ENCODE results near the gene DHRS3. TPM values are rescaled to one million over a fixed set of nuclear protein-coding genes. Genes with fewer than 3 reads are reported as not detected.

DHRS3 gene
- total and polyA plus RNA-seq, 2 donors (not counting 1 experiment from before 2014, with no cell fraction given), result 8.4 to 36.8 TPM

DNA sequence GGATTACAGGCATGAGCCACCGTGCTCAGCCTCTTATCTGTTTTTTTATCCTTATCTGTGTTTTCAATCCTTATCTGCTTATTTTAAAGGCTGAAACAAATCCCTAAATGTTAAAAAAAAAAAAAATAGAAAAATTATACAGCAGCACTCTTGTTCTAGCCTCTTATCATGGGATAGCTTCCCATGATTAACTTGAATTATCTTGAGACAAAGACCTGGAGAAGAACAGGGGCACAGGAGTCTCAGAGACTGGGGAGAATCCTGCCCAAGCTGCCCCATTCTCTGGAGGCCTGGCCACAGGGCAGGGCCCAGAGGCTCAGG, 86.9 kb downstream of the DHRS3 start:
- H3K27ac ChIP-seq (ENCODE audit: insufficient read depth, low read length), result no peak overlapping the region
- H3K4me1 ChIP-seq (ENCODE audit: control insufficient read depth, extremely low read depth, insufficient read depth, low read length), result peaks cover 4% of the 10 kb centered on the region
- no peaks in the 10 kb centered on the region for H4K20me1 ChIP-seq (ENCODE audit: control insufficient read depth, extremely low read depth, insufficient read depth, low read length)
- H3K27me3 ChIP-seq (ENCODE audit: control insufficient read depth, insufficient read depth, low read length), result no peaks in the 10 kb centered on the region
- no peak overlapping the region for H2AFZ ChIP-seq (ENCODE audit: low read length)
- H3K4me3 ChIP-seq (replicated peaks in 1 of 4; ENCODE audit: control extremely low read depth in 1 of 4, insufficient read depth in 1 of 4, low read depth in 3 of 4, low read length in 4 of 4), result no peak overlapping the region
- no peak overlapping the region for H3K9ac ChIP-seq (ENCODE audit: insufficient read depth, low read length)
- H3K4me2 ChIP-seq (ENCODE audit: extremely low read depth, insufficient read depth, low read length), result no peak overlapping the region
- H3K9me3 ChIP-seq (ENCODE audit: control insufficient read depth, insufficient read depth, low read depth, low read length), result no peaks in the 10 kb centered on the region
- no peaks in the 10 kb centered on the region for H3K36me3 ChIP-seq (ENCODE audit: control insufficient read depth, insufficient read depth, low read length)
- no peaks in the 10 kb centered on the region for H3K79me2 ChIP-seq (ENCODE audit: control insufficient read depth, insufficient read depth, low read length)
- no peak for TF ChIP-seq EZH2 (IDR thresholded peaks at IDR 0.05; ENCODE audit: low read length, missing control alignments)
- TF ChIP-seq, protein P1, sequence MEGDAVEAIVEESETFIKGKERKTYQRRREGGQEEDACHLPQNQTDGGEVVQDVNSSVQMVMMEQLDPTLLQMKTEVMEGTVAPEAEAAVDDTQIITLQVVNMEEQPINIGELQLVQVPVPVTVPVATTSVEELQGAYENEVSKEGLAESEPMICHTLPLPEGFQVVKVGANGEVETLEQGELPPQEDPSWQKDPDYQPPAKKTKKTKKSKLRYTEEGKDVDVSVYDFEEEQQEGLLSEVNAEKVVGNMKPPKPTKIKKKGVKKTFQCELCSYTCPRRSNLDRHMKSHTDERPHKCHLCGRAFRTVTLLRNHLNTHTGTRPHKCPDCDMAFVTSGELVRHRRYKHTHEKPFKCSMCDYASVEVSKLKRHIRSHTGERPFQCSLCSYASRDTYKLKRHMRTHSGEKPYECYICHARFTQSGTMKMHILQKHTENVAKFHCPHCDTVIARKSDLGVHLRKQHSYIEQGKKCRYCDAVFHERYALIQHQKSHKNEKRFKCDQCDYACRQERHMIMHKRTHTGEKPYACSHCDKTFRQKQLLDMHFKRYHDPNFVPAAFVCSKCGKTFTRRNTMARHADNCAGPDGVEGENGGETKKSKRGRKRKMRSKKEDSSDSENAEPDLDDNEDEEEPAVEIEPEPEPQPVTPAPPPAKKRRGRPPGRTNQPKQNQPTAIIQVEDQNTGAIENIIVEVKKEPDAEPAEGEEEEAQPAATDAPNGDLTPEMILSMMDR (conservative IDR thresholded peaks at IDR 0.05 in 1 of 2, IDR thresholded peaks at IDR 0.05 in 1 of 2; ENCODE audit: low read depth in 1 of 2, low read length in 2 of 2), result no peak
- no peak for DNase-seq (ENCODE audit: low read depth in 2 of 2)

DNA sequence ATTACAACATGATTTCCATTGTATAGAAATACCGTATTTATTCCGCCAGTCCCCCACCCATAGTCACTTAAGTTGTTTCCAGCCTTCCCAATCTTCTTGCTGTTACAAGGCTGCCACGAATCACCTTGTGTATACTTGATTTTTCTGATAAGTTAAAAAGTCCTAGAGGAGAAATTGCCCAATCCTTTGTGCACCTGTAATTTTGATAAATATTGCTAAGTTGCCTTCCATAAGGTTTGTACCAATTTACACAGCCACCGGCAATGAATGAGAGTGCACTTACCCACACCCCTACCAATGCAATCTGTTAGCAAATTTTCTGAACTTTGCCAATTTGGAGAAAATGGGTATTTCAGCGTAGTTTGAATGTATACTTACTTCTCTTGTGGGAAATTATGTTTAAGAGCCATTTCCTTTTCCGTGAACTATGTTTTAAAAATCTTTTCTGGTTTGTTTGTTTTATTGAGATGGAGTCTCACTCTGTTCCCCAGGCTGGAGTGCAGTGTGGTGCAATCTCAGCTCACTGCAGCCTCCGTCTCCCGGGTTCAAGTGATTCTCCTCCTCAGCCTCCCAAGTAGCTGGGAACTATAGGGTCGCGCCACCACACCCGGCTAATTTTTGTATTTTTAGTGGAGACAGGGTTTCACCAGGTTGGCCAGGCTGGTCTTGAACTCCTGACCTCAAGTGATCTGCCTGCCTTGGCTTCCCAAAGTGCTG, 87.4 kb downstream of the DHRS3 start:
- no peak overlapping the region for H2AFZ ChIP-seq (ENCODE audit: low read length)
- H3K4me2 ChIP-seq (ENCODE audit: extremely low read depth, insufficient read depth, low read length), result no peak overlapping the region
- no peaks in the 10 kb centered on the region for H3K79me2 ChIP-seq (ENCODE audit: control insufficient read depth, insufficient read depth, low read length)
- no peaks in the 10 kb centered on the region for H3K27me3 ChIP-seq (ENCODE audit: control insufficient read depth, insufficient read depth, low read length)
- H3K36me3 ChIP-seq (ENCODE audit: control insufficient read depth, insufficient read depth, low read length), result no peaks in the 10 kb centered on the region
- peaks cover 4% of the 10 kb centered on the region for H3K4me1 ChIP-seq (ENCODE audit: control insufficient read depth, extremely low read depth, insufficient read depth, low read length)
- TF ChIP-seq EZH2 (IDR thresholded peaks at IDR 0.05; ENCODE audit: low read length, missing control alignments), result no peak
- TF ChIP-seq, protein P1 (conservative IDR thresholded peaks at IDR 0.05 in 1 of 2, IDR thresholded peaks at IDR 0.05 in 1 of 2; ENCODE audit: low read depth in 1 of 2, low read length in 2 of 2), result no peak
- H4K20me1 ChIP-seq (ENCODE audit: control insufficient read depth, extremely low read depth, insufficient read depth, low read length), result no peaks in the 10 kb centered on the region
- no peaks in the 10 kb centered on the region for H3K9me3 ChIP-seq (ENCODE audit: control insufficient read depth, insufficient read depth, low read depth, low read length)
- no peak overlapping the region for H3K4me3 ChIP-seq (replicated peaks in 1 of 4; ENCODE audit: control extremely low read depth in 1 of 4, insufficient read depth in 1 of 4, low read depth in 3 of 4, low read length in 4 of 4)
- no peak for DNase-seq (ENCODE audit: low read depth in 2 of 2)
- H3K27ac ChIP-seq (ENCODE audit: insufficient read depth, low read length), result no peak overlapping the region
- no peak overlapping the region for H3K9ac ChIP-seq (ENCODE audit: insufficient read depth, low read length)

DNA sequence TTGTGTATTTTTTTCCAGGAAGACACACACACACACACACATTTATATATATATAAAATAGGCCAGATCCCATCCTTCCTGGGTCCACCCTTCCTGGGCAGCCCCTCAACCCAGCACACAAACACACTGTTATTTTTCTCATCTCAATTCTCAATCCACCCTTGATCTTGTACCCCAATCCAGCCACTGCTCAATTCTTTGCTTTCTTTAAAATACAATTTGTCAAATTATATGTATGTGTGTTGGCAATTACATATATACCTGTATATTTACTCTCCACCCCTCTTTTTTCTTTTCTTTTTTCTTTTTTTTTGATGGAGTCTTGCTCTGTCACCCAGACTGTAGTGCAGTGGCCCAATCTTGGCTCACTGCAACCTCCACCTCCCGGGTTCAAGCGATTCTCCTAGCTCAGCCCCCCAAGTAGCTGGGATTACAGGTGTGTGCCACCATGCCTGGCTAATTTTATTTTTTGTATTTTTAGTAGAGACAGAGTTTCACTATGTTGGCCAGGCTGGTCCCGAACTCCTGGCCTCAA, 88.3 kb downstream of the DHRS3 start:
- no peak for TF ChIP-seq EZH2 (IDR thresholded peaks at IDR 0.05; ENCODE audit: low read length, missing control alignments)
- no peak overlapping the region for H2AFZ ChIP-seq (ENCODE audit: low read length)

More for the DNA sequence above, 88.3 kb downstream of the DHRS3 start:
- Histone ChIP-seq H3K4me3 (replicated peaks in 1 of 4; ENCODE audit: control extremely low read depth in 1 of 4, insufficient read depth in 1 of 4, low read depth in 3 of 4, low read length in 4 of 4) (no peak overlapping the region), H3K36me3 (ENCODE audit: control insufficient read depth, insufficient read depth, low read length) (no peaks in the 10 kb centered on the region), H3K9ac (ENCODE audit: insufficient read depth, low read length) (no peak overlapping the region), H3K4me2 (ENCODE audit: extremely low read depth, insufficient read depth, low read length) (no peak overlapping the region), H3K4me1 (ENCODE audit: control insufficient read depth, extremely low read depth, insufficient read depth, low read length) (peaks cover 4% of the 10 kb centered on the region), H3K27me3 (ENCODE audit: control insufficient read depth, insufficient read depth, low read length) (no peaks in the 10 kb centered on the region), H3K9me3 (ENCODE audit: control insufficient read depth, insufficient read depth, low read depth, low read length) (no peaks in the 10 kb centered on the region), H4K20me1 (ENCODE audit: control insufficient read depth, extremely low read depth, insufficient read depth, low read length) (no peaks in the 10 kb centered on the region), H3K79me2 (ENCODE audit: control insufficient read depth, insufficient read depth, low read length) (no peaks in the 10 kb centered on the region), H3K27ac (ENCODE audit: insufficient read depth, low read length) (no peak overlapping the region)
- no peak for DNase-seq (ENCODE audit: low read depth in 2 of 2)
